Hematopoietic multipotent progenitor cell treated with erythropoietin and hydrocortisone succinate and interleukin-3 and kit ligand, for 6 days (in vitro differentiated cells): ENCODE measurements around the gene CD1E.
"Not testable (repeated sequence)": the region's sequence is repeated elsewhere in the genome, so short reads cannot be mapped to it uniquely, and the experiment has no call there.

Source experiments
- DNase-seq: peaks from one replicate; pipeline ENCODE4 v3.0.0-alpha.2; 2015

CD1E gene

GRCh38 chr1:158353303-158354075 lies at the start of gene CD1E:
TSS of gene CD1E (plus strand) at chr1:158353894. CDS start at chr1:158353989, 95 bp downstream.
- DNase-seq, result no peak

DNA sequence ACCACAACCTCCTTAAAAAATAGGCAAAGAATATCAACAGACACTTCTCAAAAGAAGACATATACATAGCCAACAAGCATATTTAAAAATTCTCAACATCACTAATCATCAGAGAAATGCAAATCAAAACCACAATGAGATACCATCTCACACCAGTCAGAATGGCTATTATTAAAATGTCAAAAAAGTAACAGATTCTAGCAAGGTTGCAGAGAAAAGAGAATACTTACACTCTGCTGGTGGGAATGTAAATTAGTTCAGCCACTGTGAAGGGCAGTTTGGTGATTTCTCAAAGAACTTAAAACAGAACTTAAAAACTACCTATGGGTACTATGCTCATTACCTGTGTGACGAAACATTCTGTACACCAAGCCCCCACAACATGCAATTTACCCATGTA lies 43.1 kb upstream of the CD1E start:
- DNase-seq, result no peak

DNA sequence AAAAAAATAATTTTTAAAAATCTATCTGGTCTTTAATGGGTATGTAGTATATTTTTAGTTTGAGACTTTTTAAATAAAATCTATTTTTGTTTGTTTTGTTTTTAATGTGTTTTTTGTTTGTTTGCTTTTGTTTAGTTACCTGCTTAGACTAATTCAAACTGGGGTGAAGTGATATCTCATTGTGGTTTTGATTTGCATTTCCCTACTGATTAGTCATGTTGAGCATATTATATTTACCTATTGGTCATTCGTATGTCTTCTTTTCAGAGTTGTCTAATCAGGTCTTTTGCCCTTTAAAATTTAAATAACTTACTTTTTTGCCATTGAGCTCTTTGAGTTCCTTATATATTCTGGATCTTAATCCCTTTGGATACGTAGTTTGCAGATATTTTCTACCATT lies 42.6 kb upstream of the CD1E start:
- DNase-seq, result no peak

DNA sequence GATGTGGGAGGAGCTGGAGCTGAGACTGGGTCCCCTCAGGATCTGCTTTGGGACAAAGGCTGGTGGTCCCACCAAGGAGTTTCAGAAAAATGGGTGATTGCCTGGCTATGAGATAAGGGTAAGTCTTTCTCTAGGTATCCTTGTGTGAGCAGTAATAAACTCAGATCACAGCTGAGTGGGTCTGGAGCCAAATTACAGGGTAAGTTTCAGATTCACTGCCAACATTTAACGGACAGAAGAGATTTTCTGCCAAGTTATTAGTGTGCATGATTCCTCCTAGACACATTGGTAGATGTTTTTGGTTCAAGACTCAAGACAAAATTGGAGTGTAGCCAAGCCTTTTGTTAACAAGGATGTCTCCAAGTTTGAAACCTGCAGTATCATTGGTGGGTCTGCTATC lies 29.8 kb upstream of the CD1E start:
- no peak for DNase-seq

- no peak for DNase-seq
Observed at GRCh38 chr1:158324395-158324794, 29.3 kb upstream of the CD1E start.

DNA sequence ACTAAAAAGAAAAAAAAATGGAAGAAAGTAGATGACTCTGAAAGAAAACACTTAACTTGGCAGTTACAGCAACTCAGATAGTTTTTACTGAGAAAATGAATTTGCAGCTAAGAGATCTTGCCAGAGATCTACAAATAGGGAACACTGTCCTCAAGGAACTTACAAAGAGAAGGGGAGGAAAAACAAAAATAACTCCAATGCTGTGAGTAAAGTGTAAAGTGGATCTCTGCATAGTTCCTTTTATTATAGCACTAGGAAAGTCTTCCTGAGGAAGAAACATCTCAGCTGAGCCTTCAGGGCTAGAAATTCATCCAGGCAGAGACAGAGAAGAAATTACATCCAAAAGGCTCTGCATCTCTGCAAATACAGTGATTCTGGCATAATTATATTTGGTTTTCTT lies 26.2 kb upstream of the CD1E start:
- DNase-seq, result no peak

DNA sequence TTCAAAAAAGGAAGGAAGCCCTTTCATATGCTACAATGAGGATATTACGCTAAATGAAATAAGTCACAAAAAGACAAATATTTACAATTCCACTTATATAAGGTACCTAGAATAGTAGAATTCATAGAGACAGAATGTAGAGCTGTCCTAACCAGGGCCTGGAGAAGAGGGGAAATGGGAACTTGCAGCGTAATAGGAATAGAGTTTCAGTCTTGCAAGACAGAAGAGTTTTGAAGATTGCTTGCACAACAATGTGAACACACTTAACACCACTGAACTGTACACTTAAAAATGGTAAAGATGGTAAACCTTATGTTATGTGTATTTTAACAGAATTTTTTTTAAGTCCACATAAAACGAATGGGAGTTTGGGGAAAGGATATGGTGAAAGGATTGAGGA lies 25.3 kb upstream of the CD1E start:
- DNase-seq, result no peak

DNA sequence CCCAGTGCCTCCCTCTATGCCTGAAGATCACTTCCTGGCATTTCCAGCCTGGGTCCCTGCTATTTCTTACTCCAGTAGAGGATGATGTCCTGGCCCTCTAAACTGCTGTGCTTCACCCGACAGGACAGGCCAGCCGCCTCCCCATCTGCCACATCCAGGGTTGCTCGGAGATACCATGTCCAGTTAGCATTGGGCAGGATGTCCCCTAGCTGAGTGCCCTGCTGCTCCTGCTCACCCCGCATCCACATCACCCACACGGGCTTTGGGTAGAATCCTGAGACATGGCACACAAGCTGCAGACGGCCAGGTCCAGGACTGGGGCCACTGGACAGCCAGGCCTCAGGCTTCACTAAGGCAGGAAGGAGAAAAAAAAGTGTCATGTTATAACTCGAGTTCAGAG lies 24.4 kb upstream of the CD1E start:
- no peak for DNase-seq

GRCh38 chr1:158329733-158330132 lies 24.0 kb upstream of the CD1E start:
- peak; percentile 37 for DNase-seq

- DNase-seq, result no peak
Observed at GRCh38 chr1:158330391-158331105, 23.1 kb upstream of the CD1E start.

- no peak for DNase-seq
Observed at GRCh38 chr1:158331106-158331425, 22.6 kb upstream of the CD1E start.

- DNase-seq, result no peak
Observed at GRCh38 chr1:158331481-158332150, 22.1 kb upstream of the CD1E start, which contains the start of gene CD1B. TSS of gene CD1B (minus strand) at chr1:158331531. CDS start at chr1:158331423, 108 bp downstream.

- DNase-seq, result no peak
Observed at GRCh38 chr1:158333405-158334155, 20.1 kb upstream of the CD1E start.

- DNase-seq, result no peak
Observed at GRCh38 chr1:158334526-158335212, 19.0 kb upstream of the CD1E start.

DNA sequence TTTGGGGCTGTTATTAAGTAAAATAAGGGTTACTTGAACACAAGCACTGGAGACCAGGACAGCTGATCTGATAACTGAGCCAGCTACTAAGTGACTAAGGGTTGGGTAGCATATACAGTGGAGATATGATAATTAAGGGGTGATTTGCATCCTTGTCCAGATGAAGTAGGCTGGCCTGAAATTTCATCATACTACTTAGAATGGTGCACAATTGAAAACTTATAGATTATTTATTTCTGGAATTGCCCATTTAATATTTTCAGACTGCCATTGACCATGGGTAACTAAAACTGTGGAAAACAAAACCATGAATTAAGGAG lies 18.5 kb upstream of the CD1E start:
- no peak for DNase-seq

- DNase-seq, result not testable (repeated sequence)
Observed at GRCh38 chr1:158336413-158336812, 17.3 kb upstream of the CD1E start.

DNA sequence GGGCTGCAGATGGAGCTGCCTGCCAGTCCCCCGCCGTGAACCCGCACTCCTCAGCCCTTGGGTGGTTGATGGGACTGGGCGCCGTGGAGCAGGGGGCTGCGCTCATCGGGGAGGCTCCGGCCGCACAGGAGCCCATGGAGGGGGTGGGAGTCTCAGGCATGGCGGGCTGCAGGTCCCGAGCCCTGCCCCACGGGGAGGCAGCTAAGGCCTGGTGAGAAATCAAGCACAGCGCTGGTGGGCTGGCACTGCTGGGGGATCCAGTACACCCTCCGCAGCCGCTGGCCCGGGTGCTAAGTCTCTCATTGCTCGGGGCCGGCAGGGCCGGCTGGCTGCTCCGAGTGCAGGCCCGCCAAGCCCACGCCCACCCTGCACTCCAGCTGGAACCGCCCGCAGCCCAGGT lies 4.7 kb upstream of the CD1E start:
- DNase-seq, result not testable (repeated sequence)

DNA sequence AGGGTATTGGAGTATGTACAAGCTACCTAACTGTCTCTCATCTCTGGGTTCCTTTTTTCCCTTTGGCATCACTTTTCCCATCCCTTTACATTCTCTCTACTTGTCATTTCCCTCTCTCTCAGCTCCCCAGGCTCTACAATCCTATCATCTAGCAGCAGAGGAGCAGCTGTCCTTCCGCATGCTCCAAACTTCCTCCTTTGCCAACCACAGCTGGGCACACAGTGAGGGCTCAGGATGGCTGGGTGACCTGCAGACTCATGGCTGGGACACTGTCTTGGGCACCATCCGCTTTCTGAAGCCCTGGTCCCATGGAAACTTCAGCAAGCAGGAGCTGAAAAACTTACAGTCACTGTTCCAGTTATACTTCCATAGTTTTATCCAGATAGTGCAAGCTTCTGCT lies 561 bp downstream of the CD1E start:
- no peak for DNase-seq

DNA sequence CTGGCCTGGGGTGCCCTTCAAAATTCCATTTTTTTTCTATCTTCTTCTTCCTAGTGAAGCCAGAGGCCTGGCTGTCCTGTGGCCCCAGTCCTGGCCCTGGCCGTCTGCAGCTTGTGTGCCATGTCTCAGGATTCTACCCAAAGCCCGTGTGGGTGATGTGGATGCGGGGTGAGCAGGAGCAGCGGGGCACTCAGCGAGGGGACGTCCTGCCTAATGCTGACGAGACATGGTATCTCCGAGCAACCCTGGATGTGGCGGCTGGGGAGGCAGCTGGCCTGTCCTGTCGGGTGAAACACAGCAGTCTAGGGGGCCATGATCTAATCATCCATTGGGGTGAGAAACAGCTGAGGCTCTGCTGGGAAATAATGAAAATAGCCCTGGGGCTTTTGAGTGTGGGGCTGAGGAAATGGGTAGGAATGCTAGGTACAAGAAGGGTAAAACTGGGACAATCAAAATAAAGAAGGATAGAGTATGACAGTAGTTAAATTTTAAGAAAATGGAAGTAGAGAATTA lies 2.1 kb downstream of the CD1E start:
- DNase-seq, result no peak

DNA sequence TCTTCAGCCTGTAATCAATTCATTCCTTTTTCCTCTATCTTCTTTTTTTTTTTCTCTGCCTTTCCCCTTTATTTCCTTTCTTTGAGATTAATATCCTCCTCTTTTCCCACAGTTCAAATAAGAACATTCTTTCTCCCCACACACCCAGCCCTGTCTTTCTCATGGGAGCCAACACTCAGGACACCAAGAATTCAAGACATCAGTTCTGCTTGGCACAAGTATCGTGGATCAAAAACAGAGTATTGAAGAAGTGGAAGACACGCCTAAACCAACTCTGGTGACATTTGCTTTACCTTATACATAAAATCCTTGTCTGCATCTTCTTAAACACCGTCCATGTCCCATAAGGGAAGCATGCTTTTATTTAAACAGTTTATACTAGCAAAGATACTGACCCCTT lies 2.9 kb downstream of the CD1E start:
- no peak for DNase-seq

GRCh38 chr1:158357441-158357840 lies 3.7 kb downstream of the CD1E start:
- DNase-seq, result no peak

DNA sequence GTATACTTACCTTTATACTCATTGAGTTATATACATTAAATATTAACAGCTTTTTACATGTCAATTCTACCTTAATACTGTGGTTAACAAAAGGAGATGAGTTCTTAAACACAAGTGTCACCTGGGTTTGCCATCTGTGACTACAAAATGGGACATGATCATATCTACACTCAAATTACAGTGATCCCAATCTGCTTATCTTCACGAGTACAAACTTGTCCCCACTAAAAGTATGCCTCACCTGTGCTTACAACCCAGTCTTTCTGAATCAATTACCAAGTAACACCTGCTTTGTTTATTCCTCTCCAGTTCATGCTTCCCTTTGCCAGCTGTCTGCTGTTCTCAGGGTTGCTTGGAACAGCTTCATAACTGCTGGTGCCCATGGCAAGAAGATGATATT lies 8.8 kb downstream of the CD1E start:
- no peak for DNase-seq

GRCh38 chr1:158362941-158363340 lies 9.2 kb downstream of the CD1E start:
- no peak for DNase-seq
